SJCRH30 (cell line): ENCODE measurements around the gene EN2. TPM values are rescaled to one million over a fixed set of nuclear protein-coding genes. Genes with fewer than 3 reads are reported as not detected.
"Not testable (repeated sequence)": the region's sequence is repeated elsewhere in the genome, so short reads cannot be mapped to it uniquely, and the experiment has no call there.

Source experiments
- DNase-seq, 2 experiments: peaks; one replicate each; pipeline ENCODE4 v3.0.0-alpha.2; 2015 to 2020
- H3K27ac ChIP-seq: fragments of 250-450 bp; sonication (Bioruptor Pico); 2 replicates; pipeline ENCODE4 v1.5.1; 2020; ENCODE audit warnings: mild to moderate bottlenecking, moderate library complexity
- H3K27me3 ChIP-seq: fragments of 250-450 bp; sonication (Bioruptor Pico); 2 replicates; pipeline ENCODE4 v1.5.1; 2020; ENCODE audit warnings: mild to moderate bottlenecking, moderate library complexity
- H3K36me3 ChIP-seq: fragments of 250-450 bp; sonication (Bioruptor Pico); 2 replicates; pipeline ENCODE4 v1.5.1; 2020; ENCODE audit warnings: mild to moderate bottlenecking, moderate library complexity
- H3K4me1 ChIP-seq: fragments of 250-450 bp; sonication (Bioruptor Pico); 2 replicates; pipeline ENCODE4 v1.5.1; 2020; ENCODE audit warnings: mild to moderate bottlenecking, moderate library complexity
- H3K4me3 ChIP-seq: fragments of 250-450 bp; sonication (Bioruptor Pico); 2 replicates; pipeline ENCODE4 v1.5.1; 2020; ENCODE audit warnings: mild to moderate bottlenecking, moderate library complexity
- H3K9me3 ChIP-seq: fragments of 250-450 bp; sonication (Bioruptor Pico); replicated peaks from 2 replicates; pipeline ENCODE4 v1.5.1; 2020; ENCODE audit warnings: mild to moderate bottlenecking, moderate library complexity
- total RNA-seq: library from RNA; depleted of rRNA; stranded (reverse); fragments of >200 nt; shearing (Covaris generic); gene quantifications from 2 replicates; pipeline ENCODE4 v1.2.3, GENCODE V29; 2014

The EN2 gene
- total RNA-seq, 1 experiment from 2014 or later = 0.61 TPM

- Histone ChIP-seq H3K4me3 (no peak overlapping the region), H3K27me3 (peaks cover 29% of the 10 kb centered on the region), H3K4me1 (no peaks in the 10 kb centered on the region), H3K9me3 (no peaks in the 10 kb centered on the region), H3K27ac (no peak overlapping the region), H3K36me3 (no peaks in the 10 kb centered on the region)
- DNase-seq = no peak
These were observed 22.8 kb upstream of the EN2 start for GRCh38 chr7:155435110-155435509.

- Histone ChIP-seq H3K9me3 (no peaks in the 10 kb centered on the region), H3K27ac (no peak overlapping the region), H3K4me1 (no peaks in the 10 kb centered on the region), H3K27me3 (peaks cover 28% of the 10 kb centered on the region), H3K36me3 (no peaks in the 10 kb centered on the region), H3K4me3 (no peak overlapping the region)
- no peak for DNase-seq
These were observed 20.1 kb upstream of the EN2 start for GRCh38 chr7:155437836-155438235.

- Histone ChIP-seq H3K27me3 (peaks cover 29% of the 10 kb centered on the region), H3K36me3 (no peaks in the 10 kb centered on the region), H3K4me1 (no peaks in the 10 kb centered on the region), H3K9me3 (no peaks in the 10 kb centered on the region), H3K4me3 (no peak overlapping the region), H3K27ac (no peak overlapping the region)
- no peak for DNase-seq
These were observed 19.2 kb upstream of the EN2 start for GRCh38 chr7:155438777-155439176.

DNA sequence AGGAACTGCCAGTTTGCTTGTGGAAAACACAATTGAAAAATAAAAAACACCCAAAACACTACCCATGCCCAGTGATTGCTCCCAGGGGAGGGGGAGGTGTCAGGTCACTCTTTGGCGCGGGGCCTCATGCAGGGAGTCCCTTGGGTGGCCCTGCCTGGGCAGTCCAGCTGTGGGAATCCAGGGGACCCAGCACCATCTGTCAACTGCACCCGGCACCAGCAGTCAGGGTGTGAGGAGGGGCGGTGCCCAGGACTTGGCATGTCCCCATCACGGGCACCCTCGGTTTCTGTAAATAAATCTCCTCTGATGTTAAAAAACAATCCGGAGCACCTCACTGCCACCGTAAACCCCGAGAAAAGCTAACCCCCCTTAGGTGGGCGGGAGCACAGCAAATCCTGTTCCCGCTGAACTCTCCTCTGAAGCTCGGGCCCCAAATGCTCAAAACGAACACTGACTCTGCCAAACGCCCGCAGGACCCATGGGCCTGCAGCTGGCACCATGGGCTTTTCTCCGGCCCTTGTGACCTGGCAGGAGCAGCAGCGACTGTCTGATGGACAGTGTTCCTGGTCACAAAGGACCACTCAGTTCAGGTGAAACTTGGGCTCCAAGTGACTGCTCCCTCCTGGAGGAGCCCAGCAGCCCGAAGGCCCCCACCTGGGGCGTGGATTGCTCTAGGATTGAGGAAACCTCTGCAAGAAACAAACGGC is 18.5 kb upstream of the EN2 start:
- DNase-seq = no peak
- Histone ChIP-seq H3K36me3 (no peaks in the 10 kb centered on the region), H3K9me3 (no peaks in the 10 kb centered on the region), H3K4me1 (no peaks in the 10 kb centered on the region), H3K27me3 (peaks cover 36% of the 10 kb centered on the region), H3K27ac (no peak overlapping the region), H3K4me3 (no peak overlapping the region)

GRCh38 chr7:155440018-155440410 is 17.9 kb upstream of the EN2 start:
- DNase-seq = no peak
- Histone ChIP-seq H3K27me3 (peaks cover 42% of the 10 kb centered on the region), H3K27ac (no peak overlapping the region)

GRCh38 chr7:155441856-155442255 is 16.1 kb upstream of the EN2 start:
- DNase-seq = no peak
- Histone ChIP-seq H3K27me3 (peaks cover 44% of the 10 kb centered on the region), H3K4me1 (no peaks in the 10 kb centered on the region), H3K27ac (no peak overlapping the region), H3K9me3 (no peaks in the 10 kb centered on the region; the same call in 1 of the 2 replicates), H3K36me3 (no peaks in the 10 kb centered on the region), H3K4me3 (no peak overlapping the region)

More at GRCh38 chr7:155440018-155440410, 17.9 kb upstream of the EN2 start:
- no peaks in the 10 kb centered on the region for H3K4me1 ChIP-seq
- H3K36me3 ChIP-seq = no peaks in the 10 kb centered on the region
- no peaks in the 10 kb centered on the region for H3K9me3 ChIP-seq
- H3K4me3 ChIP-seq = no peak overlapping the region

GRCh38 chr7:155444746-155445145 is 13.2 kb upstream of the EN2 start:
- no peak for DNase-seq
- H3K4me3 ChIP-seq = no peak overlapping the region
- H3K27me3 ChIP-seq = peaks cover 33% of the 10 kb centered on the region
- no peaks in the 10 kb centered on the region; the same call in 1 of the 2 replicates for H3K9me3 ChIP-seq
- no peaks in the 10 kb centered on the region for H3K36me3 ChIP-seq
- H3K4me1 ChIP-seq = no peaks in the 10 kb centered on the region
- H3K27ac ChIP-seq = no peak overlapping the region

DNA sequence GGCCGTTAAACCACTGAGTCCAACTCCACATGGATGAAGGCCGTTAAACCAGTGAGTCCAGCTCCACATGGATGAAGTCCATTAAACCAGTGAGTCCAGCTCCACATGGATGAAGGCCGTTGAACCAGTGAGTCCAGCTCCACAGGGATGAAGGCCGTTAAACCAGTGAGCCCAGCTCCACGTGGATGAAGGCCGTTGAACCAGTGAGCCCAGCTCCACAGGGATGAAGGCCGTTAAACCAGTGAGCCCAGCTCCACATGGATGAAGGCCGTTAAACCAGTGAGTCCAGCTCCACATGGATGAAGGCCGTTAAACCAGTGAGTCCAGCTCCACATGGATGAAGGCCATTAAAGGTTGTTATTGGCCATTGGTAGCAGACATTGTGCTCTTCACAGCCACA is 12.3 kb upstream of the EN2 start:
- H3K36me3 ChIP-seq, DNase-seq, H3K9me3 ChIP-seq, H3K4me3 ChIP-seq, H3K4me1 ChIP-seq, H3K27ac ChIP-seq: not testable (repeated sequence)
- peaks cover 26% of the 10 kb centered on the region for H3K27me3 ChIP-seq

- Histone ChIP-seq H3K9me3 (no peaks in the 10 kb centered on the region; the same call in none of the 2 replicates), H3K4me1 (peaks cover 8% of the 10 kb centered on the region), H3K4me3 (no peak overlapping the region), H3K36me3 (no peaks in the 10 kb centered on the region), H3K27ac (no peak overlapping the region), H3K27me3 (peaks cover 16% of the 10 kb centered on the region; the same call in 1 of the 2 replicates)
- DNase-seq = no peak
These were observed 10.3 kb upstream of the EN2 start for GRCh38 chr7:155447603-155448002.

- no peak for DNase-seq
- no peaks in the 10 kb centered on the region; the same call in none of the 2 replicates for H3K9me3 ChIP-seq
- peaks cover 8% of the 10 kb centered on the region for H3K4me1 ChIP-seq
- H3K36me3 ChIP-seq = no peaks in the 10 kb centered on the region
- H3K27ac ChIP-seq = no peak overlapping the region
- no peak overlapping the region for H3K4me3 ChIP-seq
- peaks cover 16% of the 10 kb centered on the region; the same call in 1 of the 2 replicates for H3K27me3 ChIP-seq
These were observed 9.3 kb upstream of the EN2 start for GRCh38 chr7:155448632-155449007.

DNA sequence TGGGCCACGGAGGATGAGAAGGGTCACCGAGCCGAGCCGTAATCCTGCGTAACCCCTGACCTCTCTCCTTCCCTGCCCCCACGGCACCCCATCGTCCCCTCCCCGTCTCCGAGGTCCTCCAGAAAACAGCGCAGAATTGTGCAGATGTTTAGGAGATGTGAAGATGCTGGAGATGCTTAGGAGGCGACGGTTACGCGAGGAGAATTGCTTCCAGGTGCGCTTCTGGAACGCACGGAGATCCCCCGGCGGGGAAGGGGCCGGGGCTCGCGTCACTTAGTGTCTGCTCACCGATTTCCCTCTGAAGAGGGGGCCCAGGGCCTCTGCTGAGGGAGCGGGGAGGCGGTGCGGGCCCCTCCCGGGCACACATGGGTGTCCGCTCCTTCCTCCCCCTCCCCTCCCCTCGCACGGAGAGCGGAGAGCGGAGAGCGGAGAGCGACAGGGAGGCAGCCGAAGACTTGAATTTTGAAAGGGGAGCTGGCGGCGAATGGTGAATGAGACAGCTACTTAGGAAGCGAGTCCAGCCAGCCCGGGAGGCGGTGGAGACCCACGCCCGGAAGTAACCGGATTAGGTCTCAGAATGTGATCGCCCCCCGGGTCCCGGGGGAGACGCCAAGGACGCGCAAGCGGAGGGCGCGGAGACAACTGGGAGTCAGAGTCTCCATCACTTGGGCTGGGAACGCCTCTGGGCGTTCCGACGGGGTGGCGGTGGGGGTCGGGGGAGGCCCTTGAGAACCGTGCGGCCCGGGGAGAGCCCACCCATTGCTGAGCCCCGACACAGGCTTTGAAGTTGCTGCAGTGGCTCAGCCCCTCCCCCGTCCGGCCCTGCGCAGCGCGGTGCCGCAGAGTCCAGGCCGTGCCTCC is 8.7 kb upstream of the EN2 start:
- DNase-seq = no peak
- Histone ChIP-seq H3K27ac (no peak overlapping the region), H3K4me3 (no peak overlapping the region), H3K9me3 (no peaks in the 10 kb centered on the region; the same call in none of the 2 replicates), H3K4me1 (peaks cover 8% of the 10 kb centered on the region), H3K27me3 (peaks cover 10% of the 10 kb centered on the region; the same call in 1 of the 2 replicates), H3K36me3 (no peaks in the 10 kb centered on the region)

GRCh38 chr7:155449869-155450557 is 7.9 kb upstream of the EN2 start:
- no peak for DNase-seq
- H3K36me3 ChIP-seq = no peaks in the 10 kb centered on the region

DNA sequence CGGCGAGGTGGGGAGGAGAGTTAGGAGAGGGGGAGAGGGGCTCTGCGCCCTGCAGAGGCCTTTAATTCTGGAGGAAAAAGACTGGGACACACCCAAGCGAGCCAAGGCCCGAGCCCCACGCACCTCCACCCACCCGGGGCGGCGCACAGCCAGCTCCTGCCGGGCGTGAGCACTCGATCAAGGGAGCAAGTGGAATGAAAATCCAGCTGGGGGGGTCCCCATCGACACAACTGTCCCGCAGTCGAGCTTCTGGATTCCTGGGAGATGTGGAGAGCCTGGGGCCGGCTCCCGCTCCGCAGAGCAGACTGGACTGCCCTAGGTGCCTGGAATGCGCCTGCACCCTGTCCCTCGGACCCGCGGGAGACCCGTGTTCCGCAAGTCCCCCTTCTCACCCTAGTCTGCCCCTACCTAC is 7.4 kb upstream of the EN2 start:
- Histone ChIP-seq H3K4me1 (peaks cover 10% of the 10 kb centered on the region), H3K9me3 (no peaks in the 10 kb centered on the region; the same call in none of the 2 replicates), H3K27ac (no peak overlapping the region), H3K4me3 (no peak overlapping the region), H3K36me3 (no peaks in the 10 kb centered on the region), H3K27me3 (no peaks in the 10 kb centered on the region)
- no peak for DNase-seq

More at GRCh38 chr7:155449869-155450557, 7.9 kb upstream of the EN2 start:
- Histone ChIP-seq H3K4me3 (no peak overlapping the region), H3K9me3 (no peaks in the 10 kb centered on the region; the same call in none of the 2 replicates), H3K27ac (no peak overlapping the region), H3K4me1 (peaks cover 8% of the 10 kb centered on the region), H3K27me3 (peaks cover 2% of the 10 kb centered on the region; the same call in 1 of the 2 replicates)

GRCh38 chr7:155450970-155451801 is 6.7 kb upstream of the EN2 start:
- Histone ChIP-seq H3K4me1 (peaks cover 17% of the 10 kb centered on the region), H3K36me3 (no peaks in the 10 kb centered on the region), H3K27ac (no peak overlapping the region), H3K4me3 (no peak overlapping the region), H3K9me3 (no peaks in the 10 kb centered on the region; the same call in none of the 2 replicates), H3K27me3 (no peaks in the 10 kb centered on the region)
- DNase-seq = peak; percentile 62 to 85
